Thyroid gland (tissue), 4 donors: Measurements from ENCODE around the gene DCTN5. TPM values are rescaled to one million over a fixed set of nuclear protein-coding genes. Genes with fewer than 3 reads are reported as not detected.

Source experiments
- DNase-seq, 2 donors: peaks; one replicate each; pipeline ENCODE4 v3.0.0-alpha.2; 2019
- H3K27ac ChIP-seq, 3 donors: fragments of 200-600 bp; sonication (generic); 1 replicate in 2 of 3; 2 replicates in 1 of 3; pipeline ENCODE4 v1.5.1; 2016 to 2019; ENCODE audit warnings: mild to moderate bottlenecking in 1 of 3, moderate library complexity in 1 of 3
- H3K27me3 ChIP-seq: fragments of 200-600 bp; sonication (generic); one replicate; pipeline ENCODE4 v1.5.1; 2019
- H3K36me3 ChIP-seq, 2 donors: fragments of 200-600 bp; sonication (generic); one replicate each; pipeline ENCODE4 v1.5.1; 2016 to 2019
- H3K4me1 ChIP-seq, 2 donors: fragments of 200-600 bp; sonication (generic); one replicate each; pipeline ENCODE4 v1.5.1; 2017 to 2019
- H3K4me3 ChIP-seq, 3 donors: fragments of 200-600 bp; sonication (generic); replicated peaks in 1 of 3; 1 replicate in 2 of 3; 2 replicates in 1 of 3; pipeline ENCODE4 v1.5.1; 2016; ENCODE audit warnings: mild to moderate bottlenecking in 1 of 3
- H3K9me3 ChIP-seq: fragments of 200-600 bp; sonication (generic); one replicate; pipeline ENCODE4 v1.5.1; 2017
- CTCF ChIP-seq, 6 experiments: fragments of 200-600 bp in 3 of 6; fragments of 450-650 bp in 3 of 6; sonication (generic) in 3 of 6; IDR thresholded peaks; one replicate each; pipeline ENCODE4 v1.5.1; 2016 to 2019; ENCODE audit warnings: antibody characterized with exemption in 6 of 6, mild to moderate bottlenecking in 2 of 6, inconsistent platforms in 1 of 6, moderate library complexity in 1 of 6
- POLR2A ChIP-seq, 2 donors: fragments of 450-650 bp; IDR thresholded peaks; one replicate each; pipeline ENCODE4 v1.6.1; 2017; ENCODE audit warnings: antibody characterized with exemption in 2 of 2, mild to moderate bottlenecking in 2 of 2, moderate library complexity in 1 of 2
- whole genome bisulfite sequencing, 2 donors: methylation state at CpG; one replicate each; pipeline ENCODE4 v1.1.5; 2017; 5-methylcytosine and 5-hydroxymethylcytosine counted together
- intact Hi-C: fragments of 100-400 bp; cut with DNase I; formaldehyde crosslinking; loops from one replicate; pipeline ENCODE4 v1.15.1; 2023
- total RNA-seq, 4 donors: library from RNA; depleted of rRNA; stranded (reverse); fragments of >200 nt; gene quantifications; one replicate each; pipeline ENCODE4 v1.2.3, GENCODE V29; 2016

Gene DCTN5
- total RNA-seq, 4 donors from 2014 or later = 24.1 to 51.1 (median 47.6) TPM

GRCh38 chr16:23726710-23727109 lies 85.4 kb downstream of the DCTN5 start:
- H3K4me3 ChIP-seq = no peak overlapping the region
- no peaks in the 10 kb centered on the region for H3K4me1 ChIP-seq
- H3K36me3 ChIP-seq = no peaks in the 10 kb centered on the region
- no peaks in the 10 kb centered on the region for H3K9me3 ChIP-seq
- intact Hi-C loops = no loop called here
- no peak for TF ChIP-seq CTCF (IDR thresholded peaks at IDR 0.05)
- no peak for TF ChIP-seq POLR2A (IDR thresholded peaks at IDR 0.05)
- 87% methylated on average over 3 of the region's 3 CpGs for WGBS, 2 donors
- H3K27ac ChIP-seq = no peak overlapping the region
- no peaks in the 10 kb centered on the region for H3K27me3 ChIP-seq
- no peak for DNase-seq

Other genes with a start within 250 kb of the DCTN5 start
- gene COG7, start 188.3 kb upstream of the DCTN5 start, total RNA-seq = 10 to 100 TPM; 27.5 to 35.1 (median 30.8) TPM
- 100 to 1,000 TPM; 103 to 190 (median 159) TPM for gene GGA2, start 131.0 kb upstream of the DCTN5 start, total RNA-seq
- gene EARS2, start 84.1 kb upstream of the DCTN5 start, total RNA-seq = 10 to 100 TPM; 30.9 to 54.4 (median 50.7) TPM
- gene UBFD1, start 83.7 kb upstream of the DCTN5 start, total RNA-seq = 100 to 1,000 TPM in 3 of 4 donors, 10 to 100 TPM in 1; 75.0 to 147 (median 127) TPM
- gene NDUFAB1, start 45.1 kb upstream of the DCTN5 start, total RNA-seq = 100 to 1,000 TPM in 2 of 4 donors, 10 to 100 TPM in 2; 68.5 to 135 (median 95.1) TPM
- gene PALB2, start 156 bp upstream of the DCTN5 start, total RNA-seq = 10 to 100 TPM; 10.8 to 17.2 (median 14.0) TPM
- 1 to 10 TPM in 3 of 4 donors, under 1 TPM in 1; 0.88 to 2.7 (median 1.6) TPM for gene PLK1, start 37.4 kb downstream of the DCTN5 start, total RNA-seq
- gene ERN2, start 71.8 kb downstream of the DCTN5 start, total RNA-seq = not detected
- not detected for gene CHP2, start 113.6 kb downstream of the DCTN5 start, total RNA-seq
- 1 to 10 TPM; 2.0 to 8.6 (median 4.0) TPM for gene PRKCB, start 194.5 kb downstream of the DCTN5 start, total RNA-seq